OCI-LY1 (cell line): ENCODE measurements around the gene SLC9A6.

Source experiments
- CTCF ChIP-seq: fragments of 200-600 bp; sonication (generic), shearing (Covaris generic); IDR thresholded peaks from 2 replicates; pipeline ENCODE4 v1.5.1; 2017; ENCODE audit warnings: mild to moderate bottlenecking, antibody characterized with exemption, low read length, moderate library complexity, mixed read lengths
- EZH2 ChIP-seq: fragments of 200-600 bp; sonication (generic), shearing (Covaris generic); IDR thresholded peaks from 2 replicates; pipeline ENCODE4 v1.8.0; 2017; ENCODE audit warnings: borderline replicate concordance, mixed run types, mild to moderate bottlenecking, antibody characterized with exemption, low read length, moderate library complexity, mixed read lengths

GRCh38 chrX:135984791-135985156, 461 bp upstream of the SLC9A6 start:
- no peak for TF ChIP-seq EZH2
- TF ChIP-seq CTCF = no peak
